Brain microvascular endothelial cell (primary cell): ENCODE measurements around the gene NOL4L.
A peak's percentile ranks its signal among the peaks of the same experiment; 100 is the strongest.
"Not testable (repeated sequence)": the region's sequence is repeated elsewhere in the genome, so short reads cannot be mapped to it uniquely, and the experiment has no call there.

Experiments
- DNase-seq: peaks from one replicate; pipeline ENCODE4 v3.0.0-alpha.2; 2020
- H3K27ac ChIP-seq: fragments of 250-450 bp; sonication (Bioruptor Pico); 2 replicates; pipeline ENCODE4 v1.5.1; 2020; ENCODE audit warnings: mild to moderate bottlenecking, moderate library complexity
- H3K27me3 ChIP-seq: fragments of 250-450 bp; sonication (Bioruptor Pico); replicated peaks from 2 replicates; pipeline ENCODE4 v1.5.1; 2020; ENCODE audit warnings: mild to moderate bottlenecking
- H3K36me3 ChIP-seq: fragments of 250-450 bp; sonication (Bioruptor Pico); replicated peaks from 2 replicates; pipeline ENCODE4 v1.5.1; 2020; ENCODE audit warnings: mild to moderate bottlenecking
- H3K4me3 ChIP-seq: 2 replicates; pipeline ENCODE4 v1.5.1; 2011; ENCODE audit warnings: low read depth, mild to moderate bottlenecking, control low read depth, low read length, moderate library complexity
- CTCF ChIP-seq: IDR thresholded peaks from 2 replicates; pipeline ENCODE4 v1.5.1; 2011; ENCODE audit warnings: low read depth, mild to moderate bottlenecking, moderate library complexity, low read length, control low read depth, inconsistent platforms; ENCODE audit errors: missing control alignments
- in situ Hi-C: cut with HindIII; loops from 2 replicates; pipeline ENCODE4 v1.10.0; 2017; ENCODE audit warnings: low sequenced_read_pairs, low pct_ligation_motif_present

NOL4L gene

GRCh38 chr20:32495217-32495565, 89.9 kb downstream of the NOL4L start:
- DNase-seq: no peak
- Histone ChIP-seq H3K27me3 (no peaks in the 10 kb centered on the region), H3K36me3 (no peaks in the 10 kb centered on the region), H3K27ac (no peak overlapping the region), H3K4me3 (no peak overlapping the region)
- in situ Hi-C loops: no loop called here
- no peak for TF ChIP-seq CTCF

GRCh38 chr20:32494483-32495216, 90.5 kb downstream of the NOL4L start:
- in situ Hi-C loops: no loop called here
- Histone ChIP-seq H3K27me3 (no peaks in the 10 kb centered on the region), H3K36me3 (no peaks in the 10 kb centered on the region), H3K27ac (no peak overlapping the region), H3K4me3 (no peak overlapping the region)
- DNase-seq: peak; percentile 38
- TF ChIP-seq CTCF: no peak

- no peak overlapping the region for H3K27ac ChIP-seq
- in situ Hi-C loops: no loop called here
- no peaks in the 10 kb centered on the region for H3K27me3 ChIP-seq
- no peaks in the 10 kb centered on the region for H3K36me3 ChIP-seq
- H3K4me3 ChIP-seq: no peak overlapping the region
- no peak for DNase-seq
- no peak for TF ChIP-seq CTCF
These were observed 91.8 kb downstream of the NOL4L start for GRCh38 chr20:32493356-32493755.

GRCh38 chr20:32491764-32492151, 93.4 kb downstream of the NOL4L start:
- H3K27me3 ChIP-seq, H3K4me3 ChIP-seq, DNase-seq, H3K27ac ChIP-seq, in situ Hi-C loops, H3K36me3 ChIP-seq: not testable (repeated sequence)

GRCh38 chr20:32490942-32491763, 94.0 kb downstream of the NOL4L start:
- H3K4me3 ChIP-seq: no peak overlapping the region
- H3K27me3 ChIP-seq: no peaks in the 10 kb centered on the region
- no peak for DNase-seq
- TF ChIP-seq CTCF: no peak
- no peaks in the 10 kb centered on the region for H3K36me3 ChIP-seq
- H3K27ac ChIP-seq: no peak overlapping the region
- in situ Hi-C loops: no loop called here

DNA sequence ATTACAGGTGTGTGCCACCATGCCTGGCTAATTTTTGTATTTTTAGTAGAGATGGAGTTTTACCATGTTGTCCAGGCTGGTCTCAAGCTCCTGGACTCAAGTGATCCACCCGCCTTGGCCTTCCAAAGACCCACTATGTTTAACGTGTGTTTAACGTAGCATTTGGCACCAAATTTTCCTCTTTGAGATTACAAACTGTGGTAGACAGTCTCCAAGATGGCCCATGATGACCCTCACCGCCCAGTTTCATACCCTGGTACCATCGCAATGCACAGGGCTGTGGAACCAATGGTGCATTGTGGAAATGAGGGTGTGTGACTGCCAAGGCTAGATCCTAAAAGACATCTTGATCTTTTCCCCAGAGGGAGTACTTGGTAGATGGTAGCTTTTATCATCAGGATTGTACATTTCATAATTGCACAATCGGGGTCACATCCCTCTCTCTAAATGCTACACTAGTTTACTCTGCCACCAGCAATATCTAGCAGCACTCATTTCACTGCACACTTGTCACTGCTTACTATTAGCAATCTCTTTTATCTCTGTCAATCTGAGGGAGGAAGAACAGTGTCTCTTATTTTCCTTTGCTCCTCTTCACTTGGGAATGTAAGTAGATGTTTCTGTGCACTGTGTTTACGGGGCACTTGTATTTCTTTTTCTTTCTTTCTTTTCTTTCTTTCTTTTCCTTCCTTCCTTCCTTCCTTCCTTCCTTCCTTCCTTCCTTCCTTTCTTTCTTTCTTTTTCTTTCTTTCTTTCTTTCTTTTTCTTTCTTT, 96.9 kb downstream of the NOL4L start:
- no peaks in the 10 kb centered on the region for H3K36me3 ChIP-seq
- no peak overlapping the region for H3K27ac ChIP-seq
- DNase-seq: no peak
- no peak for TF ChIP-seq CTCF
- in situ Hi-C loops: no loop called here
- H3K27me3 ChIP-seq: no peaks in the 10 kb centered on the region
- H3K4me3 ChIP-seq: no peak overlapping the region
